Measurements from ENCODE around the gene ALPL.

Gene ALPL

GRCh38 chr1:21576031-21576797 lies 67.0 kb downstream of the ALPL start:
- DNase-seq (ENCODE audit: low spot score), result no peak

- no peak for DNase-seq (ENCODE audit: low spot score)
These were observed 67.6 kb downstream of the ALPL start for GRCh38 chr1:21576798-21577187.

- no peak for DNase-seq (ENCODE audit: low spot score)
These were observed 68.1 kb downstream of the ALPL start for GRCh38 chr1:21577324-21577723.

GRCh38 chr1:21577933-21578332 lies 68.7 kb downstream of the ALPL start:
- DNase-seq (ENCODE audit: low spot score), result no peak

GRCh38 chr1:21579791-21580190 lies 70.6 kb downstream of the ALPL start:
- no peak for DNase-seq (ENCODE audit: low spot score)

- no peak for DNase-seq (ENCODE audit: low spot score)
These were observed 74.9 kb downstream of the ALPL start for GRCh38 chr1:21584096-21584495.

GRCh38 chr1:21585037-21585436 lies 75.8 kb downstream of the ALPL start:
- no peak for DNase-seq (ENCODE audit: low spot score)

GRCh38 chr1:21586222-21586621 lies 77.0 kb downstream of the ALPL start:
- no peak for DNase-seq (ENCODE audit: low spot score)

GRCh38 chr1:21586846-21587601 lies 77.8 kb downstream of the ALPL start:
- DNase-seq (ENCODE audit: low spot score), result no peak

GRCh38 chr1:21587602-21587953 lies 78.4 kb downstream of the ALPL start:
- no peak for DNase-seq (ENCODE audit: low spot score)

GRCh38 chr1:21589618-21590017 lies 80.4 kb downstream of the ALPL start:
- no peak for DNase-seq (ENCODE audit: low spot score)

GRCh38 chr1:21590126-21590880 lies 81.1 kb downstream of the ALPL start:
- DNase-seq (ENCODE audit: low spot score), result no peak

- DNase-seq (ENCODE audit: low spot score), result no peak
These were observed 81.7 kb downstream of the ALPL start for GRCh38 chr1:21590934-21591333.

- no peak for DNase-seq (ENCODE audit: low spot score)
These were observed 83.1 kb downstream of the ALPL start for GRCh38 chr1:21592086-21592865.

- no peak for DNase-seq (ENCODE audit: low spot score)
These were observed 84.0 kb downstream of the ALPL start for GRCh38 chr1:21593231-21593630.

- no peak for DNase-seq (ENCODE audit: low spot score)
These were observed 85.3 kb downstream of the ALPL start for GRCh38 chr1:21594501-21594900.

- DNase-seq (ENCODE audit: low spot score), result peak; percentile 24
These were observed 86.0 kb downstream of the ALPL start for GRCh38 chr1:21594935-21595897.

- DNase-seq (ENCODE audit: low spot score), result no peak
These were observed 87.0 kb downstream of the ALPL start for GRCh38 chr1:21596174-21596573.

- DNase-seq (ENCODE audit: low spot score), result no peak
These were observed 87.4 kb downstream of the ALPL start for GRCh38 chr1:21596628-21597027.

GRCh38 chr1:21597753-21598152 lies 88.5 kb downstream of the ALPL start:
- DNase-seq (ENCODE audit: low spot score), result no peak

GRCh38 chr1:21598417-21598816 lies 89.2 kb downstream of the ALPL start:
- no peak for DNase-seq (ENCODE audit: low spot score)
